Body of pancreas (tissue), 4 donors: ENCODE data around the gene STRBP. TPM values are rescaled to one million over a fixed set of nuclear protein-coding genes. Genes with fewer than 3 reads are reported as not detected.

ENCODE experiments used
- ATAC-seq: fragments of 150-250 bp; one replicate; pipeline ENCODE4 v1.9.1; 2016
- DNase-seq, 4 donors: peaks; one replicate each; pipeline ENCODE4 v3.0.0-alpha.2; 2019
- H3K27ac ChIP-seq, 4 donors: fragments of 200-600 bp; sonication (generic); 1 replicate in 3 of 4; 2 replicates in 1 of 4; pipeline versions ENCODE4 v1.5.1 to v1.6.1; 2016 to 2019; ENCODE audit warnings: mild to moderate bottlenecking in 1 of 4, mixed read lengths in 1 of 4, moderate library complexity in 1 of 4
- H3K27me3 ChIP-seq, 2 donors: fragments of 200-600 bp; sonication (generic); one replicate each; pipeline ENCODE4 v1.6.0; 2016; ENCODE audit warnings: mild to moderate bottlenecking in 1 of 2
- H3K36me3 ChIP-seq, 2 donors: fragments of 200-600 bp; sonication (generic); replicated peaks in 1 of 2; 2 replicates each; pipeline ENCODE4 v1.5.1; 2016; ENCODE audit warnings: low read depth in 2 of 2; ENCODE audit not compliant: insufficient read depth in 1 of 2
- H3K4me1 ChIP-seq: fragments of 200-600 bp; sonication (generic); one replicate; pipeline ENCODE4 v1.6.0; 2016
- H3K4me3 ChIP-seq, 2 donors: fragments of 200-600 bp; sonication (generic); 1 replicate in 1 of 2; 2 replicates in 1 of 2; pipeline ENCODE4 v1.5.1; 2016 to 2019
- H3K9me3 ChIP-seq, 3 donors: fragments of 200-600 bp; sonication (generic); 1 replicate in 2 of 3; 2 replicates in 1 of 3; pipeline ENCODE4 v1.5.1; 2016
- POLR2A ChIP-seq, 3 donors: fragments of 450-650 bp; IDR thresholded peaks; one replicate each; pipeline ENCODE4 v1.6.1; 2016; ENCODE audit warnings: antibody characterized with exemption in 3 of 3, mild to moderate bottlenecking in 2 of 3
- WGBS, 2 donors: methylation state at CpG; one replicate each; pipeline ENCODE4 v1.1.5; 2017; 5-methylcytosine and 5-hydroxymethylcytosine counted together
- intact Hi-C: fragments of 100-400 bp; cut with DNase I; formaldehyde crosslinking; loops from one replicate; pipeline ENCODE4 v1.15.1; 2023
- total RNA-seq, 2 donors: library from RNA; depleted of rRNA; stranded (reverse); fragments of >200 nt; gene quantifications; one replicate each; pipeline ENCODE4 v1.1.0, GENCODE V29; 2016
- TF ChIP-seq, protein P1 (sequence below), 7 experiments: fragments of 450-650 bp in 4 of 7; fragments of 200-600 bp in 3 of 7; sonication (generic) in 3 of 7; IDR thresholded peaks; one replicate each; pipeline ENCODE4 v1.5.1; 2016 to 2019; ENCODE audit warnings: antibody characterized with exemption in 7 of 7

The STRBP gene
- total RNA-seq, 2 donors from 2014 or later, result 11.5 to 13.5 TPM

DNA sequence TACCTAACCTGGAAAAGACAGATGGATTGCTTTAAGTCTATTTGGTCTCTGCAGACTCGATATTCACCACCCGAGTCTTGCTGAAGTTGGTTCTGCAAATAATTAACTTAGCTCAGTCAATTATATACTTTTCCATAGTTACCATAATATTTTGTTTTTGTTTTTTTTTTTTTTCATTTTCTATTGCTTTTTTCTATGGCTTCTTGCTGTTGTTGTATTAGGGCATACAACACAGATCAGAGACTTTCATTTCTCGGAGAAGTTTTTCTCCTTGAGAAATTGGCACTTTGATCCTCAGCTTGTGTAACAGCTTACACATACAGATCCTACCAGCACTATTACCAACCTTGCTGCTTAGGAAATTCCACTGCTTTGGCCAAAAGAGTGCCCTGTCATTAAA, 146.9 kb downstream of the STRBP start:
- H3K9me3 ChIP-seq, result no peaks in the 10 kb centered on the region
- H3K27ac ChIP-seq, result no peak overlapping the region
- intact Hi-C loops, result no loop called here
- DNase-seq (no peak), ATAC-seq (no peak)
- 44 to 47% methylated on average over 3 of the region's 3 CpGs for WGBS, 2 donors
- no peaks in the 10 kb centered on the region for H3K27me3 ChIP-seq
- no peaks in the 10 kb centered on the region for H3K4me1 ChIP-seq
- no peaks in the 10 kb centered on the region for H3K36me3 ChIP-seq
- TF ChIP-seq POLR2A (IDR thresholded peaks at IDR 0.05), result no peak
- TF ChIP-seq, protein P1, sequence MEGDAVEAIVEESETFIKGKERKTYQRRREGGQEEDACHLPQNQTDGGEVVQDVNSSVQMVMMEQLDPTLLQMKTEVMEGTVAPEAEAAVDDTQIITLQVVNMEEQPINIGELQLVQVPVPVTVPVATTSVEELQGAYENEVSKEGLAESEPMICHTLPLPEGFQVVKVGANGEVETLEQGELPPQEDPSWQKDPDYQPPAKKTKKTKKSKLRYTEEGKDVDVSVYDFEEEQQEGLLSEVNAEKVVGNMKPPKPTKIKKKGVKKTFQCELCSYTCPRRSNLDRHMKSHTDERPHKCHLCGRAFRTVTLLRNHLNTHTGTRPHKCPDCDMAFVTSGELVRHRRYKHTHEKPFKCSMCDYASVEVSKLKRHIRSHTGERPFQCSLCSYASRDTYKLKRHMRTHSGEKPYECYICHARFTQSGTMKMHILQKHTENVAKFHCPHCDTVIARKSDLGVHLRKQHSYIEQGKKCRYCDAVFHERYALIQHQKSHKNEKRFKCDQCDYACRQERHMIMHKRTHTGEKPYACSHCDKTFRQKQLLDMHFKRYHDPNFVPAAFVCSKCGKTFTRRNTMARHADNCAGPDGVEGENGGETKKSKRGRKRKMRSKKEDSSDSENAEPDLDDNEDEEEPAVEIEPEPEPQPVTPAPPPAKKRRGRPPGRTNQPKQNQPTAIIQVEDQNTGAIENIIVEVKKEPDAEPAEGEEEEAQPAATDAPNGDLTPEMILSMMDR (IDR thresholded peaks at IDR 0.05), result no peak
- H3K4me3 ChIP-seq, result no peak overlapping the region

DNA sequence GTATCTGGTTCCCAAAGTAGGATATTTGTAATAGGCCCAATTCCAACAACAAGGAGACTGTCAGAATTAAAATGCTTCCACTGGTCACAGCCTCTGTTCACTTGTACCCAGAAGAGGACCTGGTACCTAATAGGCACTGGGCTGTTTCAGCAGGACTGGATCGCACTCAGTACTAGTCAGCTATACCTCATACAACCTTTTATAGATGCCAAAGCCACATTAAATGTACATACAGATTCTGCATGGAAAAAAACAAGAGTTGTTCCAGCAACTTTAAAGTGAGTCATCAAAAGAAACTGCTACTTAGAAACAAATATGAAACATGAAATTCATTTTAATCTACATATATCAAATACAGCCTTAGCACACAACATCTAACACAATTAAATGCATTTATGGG, 147.4 kb downstream of the STRBP start:
- Histone ChIP-seq H3K4me3 (no peak overlapping the region), H3K9me3 (no peaks in the 10 kb centered on the region), H3K27me3 (no peaks in the 10 kb centered on the region), H3K27ac (no peak overlapping the region), H3K36me3 (no peaks in the 10 kb centered on the region), H3K4me1 (no peaks in the 10 kb centered on the region)
- no peak for TF ChIP-seq POLR2A (IDR thresholded peaks at IDR 0.05)
- TF ChIP-seq, protein P1 (IDR thresholded peaks at IDR 0.05), result no peak
- WGBS, 2 donors, result 96 to 100% methylated on average over 1 of the region's 1 CpG
- no peak for DNase-seq
- intact Hi-C loops, result no loop called here
- ATAC-seq, result no peak

DNA sequence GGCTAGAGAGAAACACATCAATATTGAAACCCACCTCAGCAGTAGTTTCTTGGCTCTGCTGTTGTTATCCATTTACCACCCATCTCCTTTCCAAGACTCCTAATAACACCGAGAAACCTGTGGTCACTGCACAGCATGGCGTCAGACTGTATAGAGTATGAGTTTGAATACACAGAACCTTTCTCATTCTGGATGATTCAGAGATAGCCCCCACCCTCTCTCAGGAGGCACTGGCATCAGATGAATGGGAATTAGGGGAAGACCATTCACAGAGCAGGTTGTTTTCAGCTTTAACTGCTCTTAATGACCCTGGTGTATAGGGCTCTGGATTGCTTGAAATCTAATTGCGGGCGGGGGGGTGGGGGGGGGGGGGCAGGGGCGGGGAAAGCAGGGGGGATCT, 148.3 kb downstream of the STRBP start:
- H3K27me3 ChIP-seq, result no peaks in the 10 kb centered on the region
- ATAC-seq, result no peak
- no peak for TF ChIP-seq POLR2A (IDR thresholded peaks at IDR 0.05)
- TF ChIP-seq, protein P1 (IDR thresholded peaks at IDR 0.05), result no peak
- H3K4me1 ChIP-seq, result no peaks in the 10 kb centered on the region
- no peak overlapping the region for H3K4me3 ChIP-seq
- no peak overlapping the region for H3K27ac ChIP-seq
- no peak for DNase-seq
- no peaks in the 10 kb centered on the region for H3K36me3 ChIP-seq
- WGBS, 2 donors, result 74 to 79% methylated on average over 5 of the region's 5 CpGs
- intact Hi-C loops, result no loop called here
- no peaks in the 10 kb centered on the region for H3K9me3 ChIP-seq

DNA sequence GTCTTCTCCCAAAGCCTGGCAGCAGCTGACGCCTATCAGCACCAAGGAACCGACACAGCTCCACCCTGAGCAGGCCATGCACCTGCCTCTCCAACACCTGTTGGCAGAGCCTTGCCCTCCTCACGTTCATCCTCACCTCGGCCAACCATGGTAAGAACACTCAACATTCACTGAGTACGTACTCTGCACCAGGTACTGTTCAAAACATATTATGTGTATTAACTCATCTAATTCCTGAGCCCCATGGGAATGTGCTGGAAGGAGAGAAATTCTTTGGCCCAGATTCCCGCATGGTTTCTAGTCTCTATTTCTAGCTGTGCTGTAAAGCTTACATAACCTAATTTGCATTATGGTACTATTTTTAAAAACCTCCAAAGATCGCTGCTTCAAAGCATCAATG, 148.8 kb downstream of the STRBP start:
- Histone ChIP-seq H3K36me3 (no peaks in the 10 kb centered on the region), H3K27ac (no peak overlapping the region), H3K4me1 (no peaks in the 10 kb centered on the region), H3K27me3 (no peaks in the 10 kb centered on the region), H3K4me3 (no peak overlapping the region), H3K9me3 (no peaks in the 10 kb centered on the region)
- no peak for ATAC-seq
- DNase-seq, result no peak
- intact Hi-C loops, result no loop called here
- TF ChIP-seq POLR2A (IDR thresholded peaks at IDR 0.05), result no peak
- TF ChIP-seq, protein P1 (IDR thresholded peaks at IDR 0.05), result no peak
- WGBS, 2 donors, result 79 to 85% methylated on average over 7 of the region's 7 CpGs

DNA sequence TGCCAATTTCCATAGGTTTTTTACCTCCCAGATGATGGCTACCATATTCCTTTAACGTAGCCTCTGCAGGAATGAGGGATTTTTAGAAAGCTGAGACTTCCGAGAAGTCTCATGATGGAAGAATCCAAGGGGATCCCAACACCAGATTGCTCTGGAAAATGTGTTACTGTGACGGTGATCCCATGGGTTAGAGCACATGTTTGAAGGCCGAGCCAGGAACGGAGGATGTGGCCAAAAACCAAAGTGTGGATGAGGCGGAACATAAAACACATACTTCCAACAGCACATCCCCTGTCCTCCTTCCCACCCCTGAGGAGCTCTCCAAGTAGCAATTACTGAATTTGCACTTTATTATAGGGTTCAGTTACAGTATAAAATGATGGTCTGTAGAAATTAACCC, 152.3 kb downstream of the STRBP start:
- ATAC-seq (no peak), DNase-seq (no peak)
- TF ChIP-seq, protein P1 (IDR thresholded peaks at IDR 0.05), result no peak
- TF ChIP-seq POLR2A (IDR thresholded peaks at IDR 0.05), result no peak
- no peaks in the 10 kb centered on the region for H3K9me3 ChIP-seq
- WGBS, 2 donors, result 80 to 93% methylated on average over 6 of the region's 6 CpGs
- no peaks in the 10 kb centered on the region for H3K36me3 ChIP-seq
- no peak overlapping the region for H3K27ac ChIP-seq
- no peaks in the 10 kb centered on the region for H3K27me3 ChIP-seq
- H3K4me3 ChIP-seq, result no peak overlapping the region
- peaks cover 10% of the 10 kb centered on the region for H3K4me1 ChIP-seq
- intact Hi-C loops, result no loop called here
